K562 (cell line): ENCODE measurements around the gene MTA2. TPM values are rescaled to one million over a fixed set of nuclear protein-coding genes. Genes with fewer than 3 reads are reported as not detected.

Source experiments
- ATF2 ChIP-seq: sonication (generic); formaldehyde crosslinking; IDR thresholded peaks from 2 replicates; pipeline ENCODE4 v1.8.1; 2022; ENCODE audit warnings: missing genetic modification reagents
- BMI1 ChIP-seq: fragments of 150-350 bp; IDR thresholded peaks from 2 replicates; pipeline ENCODE4 v1.6.1; 2014; ENCODE audit warnings: low read length
- CHD4 ChIP-seq: fragments of 200-600 bp; sonication (generic); IDR thresholded peaks from 3 replicates; pipeline ENCODE4 v1.6.1; 2012; ENCODE audit warnings: low read depth, mild to moderate bottlenecking, mixed read lengths, low read length, inconsistent platforms; ENCODE audit not compliant: insufficient read depth, insufficient replicate concordance, poor library complexity, severe bottlenecking
- EP300 ChIP-seq: IDR thresholded peaks from 2 replicates; pipeline ENCODE4 v1.6.1; 2012; ENCODE audit warnings: low read length, improper control_type of control experiment
- FOXM1 ChIP-seq, 2 experiments: fragments of 450-650 bp in 1 of 2; sonication (generic) in 1 of 2; formaldehyde crosslinking in 1 of 2; IDR thresholded peaks; 2 replicates each; pipeline versions ENCODE4 v1.6.1 to v1.9.0; 2017 to 2022; ENCODE audit warnings: low read depth in 2 of 2, mild to moderate bottlenecking in 2 of 2, missing genetic modification reagents in 1 of 2, moderate library complexity in 1 of 2
- HBP1 ChIP-seq: fragments of 450-650 bp; formaldehyde crosslinking; IDR thresholded peaks from 2 replicates; pipeline ENCODE4 v1.4.0; 2022; ENCODE audit warnings: missing genetic modification characterization
- HNRNPUL1 ChIP-seq: fragments of 200-400 bp; formaldehyde crosslinking; IDR thresholded peaks from 2 replicates; pipeline ENCODE4 v1.6.1; 2017; ENCODE audit warnings: low read length
- PCBP2 ChIP-seq: fragments of 200-400 bp; formaldehyde crosslinking; IDR thresholded peaks from 2 replicates; pipeline ENCODE4 v1.6.1; 2018; ENCODE audit warnings: low read length, low read depth, mild to moderate bottlenecking, moderate library complexity; ENCODE audit not compliant: poor library complexity, severe bottlenecking
- PTTG1 ChIP-seq: fragments of 450-650 bp; IDR thresholded peaks from 2 replicates; pipeline ENCODE4 v1.6.1; 2016; ENCODE audit warnings: low read depth, mild to moderate bottlenecking, missing genetic modification characterization, missing compliant biosample characterization
- SLC30A9 ChIP-seq: fragments of 250-450 bp; sonication (Bioruptor Pico); IDR thresholded peaks from 2 replicates; pipeline ENCODE4 v1.8.0; 2022; ENCODE audit warnings: mild to moderate bottlenecking, moderate library complexity
- SREBF2 ChIP-seq: sonication (generic); formaldehyde crosslinking; IDR thresholded peaks from 2 replicates; pipeline ENCODE4 v1.4.0; 2020; ENCODE audit warnings: mild to moderate bottlenecking, missing genetic modification reagents
- SRSF3 ChIP-seq: fragments of 200-400 bp; formaldehyde crosslinking; IDR thresholded peaks from 2 replicates; pipeline ENCODE4 v1.6.1; 2016; ENCODE audit warnings: mild to moderate bottlenecking, low read length, moderate library complexity; ENCODE audit not compliant: insufficient read depth
- SRSF9 ChIP-seq: fragments of 200-400 bp; formaldehyde crosslinking; IDR thresholded peaks from 2 replicates; pipeline ENCODE4 v1.6.1; 2017; ENCODE audit warnings: low read depth, low read length, borderline replicate concordance
- TAF7 ChIP-seq: fragments of 450-650 bp; IDR thresholded peaks from 2 replicates; pipeline ENCODE4 v1.6.1; 2016; ENCODE audit warnings: missing genetic modification characterization, missing compliant biosample characterization
- TARDBP ChIP-seq: fragments of 450-650 bp; IDR thresholded peaks from 2 replicates; pipeline ENCODE4 v1.6.1; 2016
- TFAM ChIP-seq: fragments of 250-450 bp; sonication (Bioruptor Pico); conservative IDR thresholded peaks from 2 replicates; pipeline ENCODE4 v1.5.0; 2021; ENCODE audit warnings: mild to moderate bottlenecking, moderate library complexity
- ZBTB26 ChIP-seq: fragments of 450-650 bp; formaldehyde crosslinking; IDR thresholded peaks from 2 replicates; pipeline ENCODE4 v1.4.0; 2022; ENCODE audit warnings: missing genetic modification characterization
- ZEB2 ChIP-seq: fragments of 450-650 bp; IDR thresholded peaks from 2 replicates; pipeline ENCODE4 v1.6.1; 2016
- ZFP30 ChIP-seq: fragments of 250-450 bp; sonication (Bioruptor Pico); IDR thresholded peaks from 2 replicates; pipeline ENCODE4 v1.8.0; 2022; ENCODE audit warnings: moderate library complexity, mild to moderate bottlenecking, inconsistent platforms, borderline replicate concordance
- ZNF507 ChIP-seq: conservative IDR thresholded peaks from 2 replicates; pipeline ENCODE4 v1.6.1; 2017; ENCODE audit warnings: missing genetic modification characterization, missing compliant biosample characterization
- ZNF696 ChIP-seq: fragments of 250-450 bp; sonication (Bioruptor Pico); conservative IDR thresholded peaks from 2 replicates; pipeline ENCODE4 v1.4.0; 2020; ENCODE audit warnings: mild to moderate bottlenecking, moderate library complexity
- ZNF75A ChIP-seq: fragments of 450-650 bp; formaldehyde crosslinking; IDR thresholded peaks from 2 replicates; pipeline ENCODE4 v1.4.0; 2020; ENCODE audit warnings: mild to moderate bottlenecking
- polyA plus RNA-seq, 8 experiments: library from polyadenylated mRNA; depleted of rRNA in 4 of 8; stranded (reverse) in 5 of 8; unstranded in 3 of 8; fragments of >200 nt; fragmentation: Nextera tagmentation in 2 of 8; fragmentation: Illumina TruSeq in 1 of 8; extraction: Ambion mirVana in 2 of 8; extraction: Trizol in 1 of 8; gene quantifications; 2 replicates each; pipeline versions ENCODE4 v1.2.1 to v1.2.3, GENCODE V29; 2011 to 2014; ENCODE audit warnings: inconsistent platforms in 1 of 8, missing spikeins in 1 of 8
- total RNA-seq, 7 experiments: library from RNA; depleted of rRNA in 6 of 7; stranded (reverse); fragments of >200 nt in 6 of 7; fragmentation: Illumina TruSeq in 2 of 7; extraction: Trizol in 2 of 7; gene quantifications; 2 replicates each; pipeline versions ENCODE4 v1.2.1 to v1.2.3, GENCODE V29; 2011 to 2021; ENCODE audit warnings: low replicate concordance in 1 of 7
- TF ChIP-seq, protein P1 (sequence below): fragments of 250-450 bp; sonication (Bioruptor Pico); IDR thresholded peaks from 2 replicates; pipeline ENCODE4 v1.5.0; 2020; ENCODE audit warnings: mild to moderate bottlenecking, borderline replicate concordance

Gene MTA2
- total and polyA plus RNA-seq, 9 of the 15 experiments (the other 6 are each of a cell fraction or from before 2014, with no cell fraction given) = 6.2 to 220 (median 172) TPM

GRCh38 chr11:62545437-62546243, 56.0 kb downstream of the MTA2 start (continued):
- no peak for TF ChIP-seq ZEB2
- 0 out of 2 replicates have a peak, but pooled peaks have one; percentile 19 for TF ChIP-seq SRSF3
- TF ChIP-seq ZFP30 (CRISPR knock-in tag) = no peak
- no peak for TF ChIP-seq BMI1
- TF ChIP-seq ATF2 = no peak
- TF ChIP-seq ZNF507 = no peak
- peak; percentile 66 for TF ChIP-seq EP300
- TF ChIP-seq FOXM1 (IDR thresholded peaks at IDR 0.05; ENCODE audit: low read depth) = 0 out of 2 replicates have a peak, but pooled peaks have one; percentile 16
- no peak for TF ChIP-seq FOXM1 (CRISPR knock-in tag; IDR thresholded peaks at IDR 0.05; ENCODE audit: low read depth)
- TF ChIP-seq SLC30A9 (CRISPR knock-in tag) = no peak
- TF ChIP-seq HBP1 (CRISPR knock-in tag) = no peak
- TF ChIP-seq ZNF75A = no peak
- no peak for TF ChIP-seq TARDBP
- TF ChIP-seq, protein P1, sequence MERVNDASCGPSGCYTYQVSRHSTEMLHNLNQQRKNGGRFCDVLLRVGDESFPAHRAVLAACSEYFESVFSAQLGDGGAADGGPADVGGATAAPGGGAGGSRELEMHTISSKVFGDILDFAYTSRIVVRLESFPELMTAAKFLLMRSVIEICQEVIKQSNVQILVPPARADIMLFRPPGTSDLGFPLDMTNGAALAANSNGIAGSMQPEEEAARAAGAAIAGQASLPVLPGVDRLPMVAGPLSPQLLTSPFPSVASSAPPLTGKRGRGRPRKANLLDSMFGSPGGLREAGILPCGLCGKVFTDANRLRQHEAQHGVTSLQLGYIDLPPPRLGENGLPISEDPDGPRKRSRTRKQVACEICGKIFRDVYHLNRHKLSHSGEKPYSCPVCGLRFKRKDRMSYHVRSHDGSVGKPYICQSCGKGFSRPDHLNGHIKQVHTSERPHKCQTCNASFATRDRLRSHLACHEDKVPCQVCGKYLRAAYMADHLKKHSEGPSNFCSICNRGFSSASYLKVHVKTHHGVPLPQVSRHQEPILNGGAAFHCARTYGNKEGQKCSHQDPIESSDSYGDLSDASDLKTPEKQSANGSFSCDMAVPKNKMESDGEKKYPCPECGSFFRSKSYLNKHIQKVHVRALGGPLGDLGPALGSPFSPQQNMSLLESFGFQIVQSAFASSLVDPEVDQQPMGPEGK (CRISPR knock-in tag) = no peak
- TF ChIP-seq ZBTB26 (CRISPR knock-in tag) = 0 out of 2 replicates have a peak, but pooled peaks have one; percentile 25
- TF ChIP-seq PCBP2 = no peak
- no peak for TF ChIP-seq ZNF696 (CRISPR knock-in tag)
- TF ChIP-seq HNRNPUL1 = no peak
- TF ChIP-seq PTTG1 (tag) = no peak
- TF ChIP-seq SREBF2 (CRISPR knock-in tag) = no peak
- TF ChIP-seq TFAM = no peak
- TF ChIP-seq TAF7 (tag) = no peak
- TF ChIP-seq SRSF9 = no peak
- no peak for TF ChIP-seq CHD4
